Measurements from ENCODE around the gene MMAB.

DNA sequence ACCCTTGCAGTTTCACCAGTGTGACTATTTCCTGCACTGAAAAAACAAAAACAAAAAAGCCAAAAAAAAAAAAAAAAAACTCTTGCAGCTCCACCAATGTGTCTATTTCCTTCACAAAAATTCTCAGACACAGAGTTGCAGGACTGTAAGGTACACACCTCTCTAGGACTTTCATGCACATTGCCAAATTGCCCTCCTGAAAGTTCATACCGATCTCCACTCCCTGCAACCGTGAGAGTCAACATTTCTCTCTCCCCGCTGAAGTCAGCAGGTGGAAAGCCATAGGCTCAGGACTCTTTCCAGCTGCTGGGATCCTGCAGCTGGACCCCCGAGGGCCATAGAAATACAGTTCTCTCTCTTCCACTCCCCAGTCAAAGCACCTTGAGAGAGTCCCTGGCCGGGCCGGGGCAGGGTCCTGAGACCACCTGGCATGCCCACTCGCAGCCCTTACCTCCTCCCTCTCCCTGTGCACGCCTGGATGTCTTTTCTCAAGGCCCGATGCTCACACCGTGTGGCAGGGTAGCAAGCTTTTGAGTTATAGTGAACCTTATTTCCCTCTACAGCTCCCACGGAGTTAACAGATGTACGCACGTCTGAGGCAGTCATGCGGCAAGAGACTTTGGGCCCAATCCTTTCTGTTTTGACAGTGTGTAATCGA is 23.6 kb downstream of the MMAB start:
- TF ChIP-seq POLR2AphosphoS5 (IDR thresholded peaks at IDR 0.05; ENCODE audit: low read depth, low read length) (no peak), POLR2A (IDR thresholded peaks at IDR 0.05; ENCODE audit: low read depth, low read length) (no peak), POU2F2 (IDR thresholded peaks at IDR 0.05; ENCODE audit: low read depth, low read length) (no peak), TAF1 (IDR thresholded peaks at IDR 0.05; ENCODE audit: low read depth, low read length) (no peak), SPI1 (IDR thresholded peaks at IDR 0.05; ENCODE audit: low read depth, low read length) (no peak)

All from GM12891 (cell line).